GM12892 (cell line): ENCODE data around the gene SRP9.

Experiments
- POLR2A ChIP-seq: IDR thresholded peaks from 2 replicates; pipeline ENCODE4 v1.6.1; 2011; ENCODE audit warnings: low read depth, low read length, control low read depth
- POLR2AphosphoS5 ChIP-seq: IDR thresholded peaks from 2 replicates; pipeline ENCODE4 v1.6.1; 2011; ENCODE audit warnings: low read depth, low read length, control low read depth
- TAF1 ChIP-seq: IDR thresholded peaks from 2 replicates; pipeline ENCODE4 v1.6.1; 2011; ENCODE audit warnings: low read depth, mild to moderate bottlenecking, control low read depth, low read length, borderline replicate concordance

- no peak for TF ChIP-seq POLR2A
- TF ChIP-seq TAF1: no peak
- no peak for TF ChIP-seq POLR2AphosphoS5
These were observed 26.5 kb upstream of the SRP9 start for GRCh38 chr1:225750875-225751824.
